Ovary (tissue), 9 donors: Measurements from ENCODE around the gene KIF2C. TPM values are rescaled to one million over a fixed set of nuclear protein-coding genes. Genes with fewer than 3 reads are reported as not detected.
"Not testable (repeated sequence)": the region's sequence is repeated elsewhere in the genome, so short reads cannot be mapped to it uniquely, and the experiment has no call there.

Experiments used
- DNase-seq, 5 donors: peaks; one replicate each; pipeline ENCODE4 v3.0.0-alpha.2; 2019 to 2020
- H3K27ac ChIP-seq, 2 donors: fragments of 200-600 bp; one replicate each; pipeline versions ENCODE4 v1.5.1 to v1.8.0; 2019 to 2022
- H3K27me3 ChIP-seq: fragments of 200-600 bp; one replicate; pipeline ENCODE4 v1.8.0; 2022
- H3K36me3 ChIP-seq: fragments of 200-600 bp; sonication (generic); one replicate; pipeline ENCODE4 v1.5.1; 2019
- H3K4me1 ChIP-seq: one replicate; pipeline ENCODE4 v1.8.1; 2013; ENCODE audit warnings: mild to moderate bottlenecking, moderate library complexity; ENCODE audit not compliant: insufficient read depth
- H3K4me3 ChIP-seq: fragments of 200-600 bp; sonication (generic); one replicate; pipeline ENCODE4 v1.5.1; 2017
- H3K9me3 ChIP-seq, 2 donors: fragments of 200-600 bp in 1 of 2; sonication (generic) in 1 of 2; one replicate each; pipeline versions ENCODE4 v1.5.1 to v1.8.1; 2013 to 2019; ENCODE audit warnings: mild to moderate bottlenecking in 1 of 2, moderate library complexity in 1 of 2
- EP300 ChIP-seq: sonication (generic); formaldehyde crosslinking; IDR thresholded peaks from one replicate; pipeline ENCODE4 v1.6.1; 2017; ENCODE audit warnings: antibody characterized with exemption
- POLR2A ChIP-seq: fragments of 450-650 bp; IDR thresholded peaks from one replicate; pipeline ENCODE4 v1.6.1; 2017; ENCODE audit warnings: antibody characterized with exemption, mild to moderate bottlenecking, moderate library complexity
- WGBS, 3 donors: extraction: QIAGEN DNeasy Blood & Tissue Kit in 1 of 3; methylation state at CpG; one replicate each; pipeline versions ENCODE4 v1.1.5 to v1.1.7; 2013 to 2017; 5-methylcytosine and 5-hydroxymethylcytosine counted together
- intact Hi-C, 4 donors: fragments of 100-400 bp; cut with DNase I; formaldehyde crosslinking; loops; one replicate each; pipeline versions ENCODE4 v1.11.0 to v1.15.1; 2022 to 2023
- polyA plus RNA-seq, 2 donors: library from polyadenylated mRNA; stranded (reverse); fragments of 200-250 nt in 1 of 2; fragments of 350-450 nt in 1 of 2; fragmentation: Illumina TruSeq in 1 of 2; extraction: RNeasy Lipid Tissue Mini Kit (QIAGEN cat#74804) in 1 of 2; gene quantifications; one replicate each; pipeline ENCODE4 v1.2.3, GENCODE V29; 2013 to 2014
- total RNA-seq, 7 donors: library from RNA; depleted of rRNA in 2 of 7; stranded (reverse); fragments of >200 nt in 2 of 7; fragmentation: NEBNext Ultra II Directional in 3 of 7; extraction: Animal tissue kit (Norgen Biotek cat#: 25700) in 3 of 7; gene quantifications; one replicate each; pipeline versions ENCODE4 v1.1.0 to v1.2.4, GENCODE V29; 2016 to 2023
- TF ChIP-seq, protein P1 (sequence below), 3 donors: fragments of 450-650 bp in 2 of 3; fragments of 200-600 bp in 1 of 3; IDR thresholded peaks; one replicate each; pipeline versions ENCODE4 v1.5.1 to v1.8.0; 2016 to 2022; ENCODE audit warnings: antibody characterized with exemption in 3 of 3, mild to moderate bottlenecking in 1 of 3
- donor health status: DM: no; HTN: no; CAD: no; lungs with moderate emphysema.
- donor health status: DM: no; HTN: no; CAD: no.
- donor health status: Bipolar disorder and iron deficiency.
- donor health status: DM: yes; HTN: yes; CAD: no.
- donor health status: DM: no; HTN: no; CAD: no.
- donor health status: DM: yes; HTN: yes; CAD: no.

Gene KIF2C
- total and polyA plus RNA-seq, 9 donors, result 0.23 to 1.5 (median 0.90) TPM

DNA sequence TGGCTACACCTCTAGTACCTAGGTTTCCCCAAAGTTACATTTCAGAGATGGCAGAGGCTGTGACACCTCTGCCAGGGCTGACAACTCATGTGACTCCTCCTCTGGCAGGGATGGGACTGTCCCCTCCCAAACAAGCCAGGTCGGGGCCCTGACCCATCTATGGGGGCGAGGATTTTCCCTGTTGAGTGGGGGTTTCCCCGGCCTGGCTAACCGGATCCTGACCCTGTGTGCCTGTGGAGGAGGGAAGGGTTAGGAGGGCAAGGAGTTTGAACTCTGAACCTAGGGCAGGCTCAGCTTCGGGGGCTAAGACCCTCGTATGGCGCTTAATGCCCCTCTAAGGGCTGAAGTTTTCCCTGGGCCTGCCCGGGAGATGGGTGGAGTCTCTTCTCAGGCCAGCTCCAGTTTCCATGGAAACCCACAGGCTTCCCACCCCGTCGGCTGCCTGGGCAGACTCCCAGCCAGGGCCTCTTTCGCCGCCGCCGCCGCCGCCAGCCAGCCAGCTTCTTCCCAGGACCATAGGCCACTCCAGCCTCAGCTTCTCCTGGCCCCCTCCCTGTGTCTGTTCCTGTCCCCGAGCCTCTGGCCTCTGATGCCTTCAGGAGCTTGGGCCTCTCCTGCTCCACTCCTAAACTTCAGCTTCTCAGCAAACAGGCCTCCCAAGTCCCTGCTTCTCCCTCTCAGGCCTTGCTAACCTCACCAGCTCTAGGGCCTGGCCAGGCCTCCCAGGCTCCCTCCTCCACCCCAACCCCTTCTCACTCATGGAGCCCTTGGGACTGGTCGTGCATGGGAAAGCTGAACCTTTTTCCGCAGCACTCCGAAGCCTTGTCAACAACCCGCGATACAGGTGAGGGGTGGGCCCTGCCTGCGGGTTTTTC is 68.7 kb downstream of the KIF2C start, which contains the start of gene BTBD19:
BTBD19 (plus strand) TSS at position 461 of the 875 bp plus-strand sequence; CDS start at position 759, 298 bp downstream.
- Histone ChIP-seq H3K27ac (peak within 1 kb of the TSS; percentile 99 to 100), H3K36me3 (no peaks in the 10 kb centered on the region), H3K4me1 (peaks cover 43% of the 10 kb centered on the region), H3K9me3 (no peaks in the 10 kb centered on the region), H3K4me3 (peak within 1 kb of the TSS; percentile 25), H3K27me3 (no peaks in the 10 kb centered on the region)
- TF ChIP-seq, protein P1, sequence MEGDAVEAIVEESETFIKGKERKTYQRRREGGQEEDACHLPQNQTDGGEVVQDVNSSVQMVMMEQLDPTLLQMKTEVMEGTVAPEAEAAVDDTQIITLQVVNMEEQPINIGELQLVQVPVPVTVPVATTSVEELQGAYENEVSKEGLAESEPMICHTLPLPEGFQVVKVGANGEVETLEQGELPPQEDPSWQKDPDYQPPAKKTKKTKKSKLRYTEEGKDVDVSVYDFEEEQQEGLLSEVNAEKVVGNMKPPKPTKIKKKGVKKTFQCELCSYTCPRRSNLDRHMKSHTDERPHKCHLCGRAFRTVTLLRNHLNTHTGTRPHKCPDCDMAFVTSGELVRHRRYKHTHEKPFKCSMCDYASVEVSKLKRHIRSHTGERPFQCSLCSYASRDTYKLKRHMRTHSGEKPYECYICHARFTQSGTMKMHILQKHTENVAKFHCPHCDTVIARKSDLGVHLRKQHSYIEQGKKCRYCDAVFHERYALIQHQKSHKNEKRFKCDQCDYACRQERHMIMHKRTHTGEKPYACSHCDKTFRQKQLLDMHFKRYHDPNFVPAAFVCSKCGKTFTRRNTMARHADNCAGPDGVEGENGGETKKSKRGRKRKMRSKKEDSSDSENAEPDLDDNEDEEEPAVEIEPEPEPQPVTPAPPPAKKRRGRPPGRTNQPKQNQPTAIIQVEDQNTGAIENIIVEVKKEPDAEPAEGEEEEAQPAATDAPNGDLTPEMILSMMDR (IDR thresholded peaks at IDR 0.05), result no peak
- TF ChIP-seq POLR2A, result peak; percentile 77
- intact Hi-C loops, result loop anchor here in 1 of 4 donors (10.0 kb wide), 1 partner anchor 497 kb away; no protein-coding TSS in a partner anchor
- peak; percentile 91 to 93 (median 93) for DNase-seq
- WGBS, 3 donors, result 5 to 7% (median 7%) methylated on average over 23 of the region's 23 CpGs

DNA sequence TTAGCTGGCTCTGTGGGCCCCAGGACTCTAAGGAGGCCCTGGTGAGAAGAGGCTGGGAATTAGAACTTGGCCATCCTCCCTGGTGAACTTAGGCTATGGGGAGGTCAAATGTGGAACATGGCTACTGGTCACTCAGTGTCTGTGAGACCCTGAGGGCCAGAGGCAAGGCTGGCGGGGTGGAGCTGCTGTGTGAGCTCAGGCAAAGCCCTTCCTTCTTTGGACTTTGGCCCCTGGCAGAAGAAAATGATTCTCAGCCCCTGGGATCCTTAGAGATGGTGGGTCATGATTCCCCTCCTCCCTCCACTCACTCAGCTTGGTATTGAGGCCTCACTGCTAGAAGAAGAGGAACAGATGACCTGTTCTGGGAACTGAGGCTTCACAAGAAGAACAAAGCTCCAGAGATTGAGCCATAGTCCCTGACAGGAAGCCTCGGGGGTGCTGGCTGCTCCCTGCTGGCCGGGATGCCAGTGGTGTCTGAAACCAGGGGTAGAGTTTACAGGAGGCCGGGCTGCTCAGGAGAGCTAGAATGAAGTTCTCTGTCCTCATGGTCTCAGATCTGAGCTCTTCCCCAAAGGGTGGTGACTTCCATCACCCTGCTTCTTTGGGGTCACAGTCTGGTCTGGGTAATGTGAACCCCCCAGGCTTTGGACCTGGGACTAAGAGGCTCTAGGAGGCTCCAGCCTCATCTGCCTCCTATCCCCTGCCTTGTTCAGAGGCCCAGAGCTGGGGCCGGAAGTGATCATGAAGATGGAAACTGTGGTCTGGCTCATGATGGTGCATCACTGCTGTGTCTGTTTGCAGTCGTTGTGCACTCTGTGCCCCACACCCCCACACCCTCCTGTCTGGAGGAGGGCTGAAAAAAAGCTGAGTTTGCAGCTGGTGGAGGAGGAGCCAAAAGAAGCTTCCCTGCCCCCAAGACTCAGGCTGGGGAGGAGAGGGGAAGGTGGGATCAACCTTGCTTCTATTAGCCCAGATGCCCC is 69.6 kb downstream of the KIF2C start:
- intact Hi-C loops, result loop anchor here in 1 of 4 donors (10.0 kb wide), 1 partner anchor 496 kb away; no protein-coding TSS in a partner anchor
- TF ChIP-seq, protein P1 (IDR thresholded peaks at IDR 0.05), result no peak
- TF ChIP-seq EP300, result peak; percentile 23
- peaks cover 46% of the 10 kb centered on the region for H3K4me1 ChIP-seq
- H3K27ac ChIP-seq, result peak overlapping the region; percentile 99 to 100
- 16 to 23% (median 19%) methylated on average over 6 of the region's 6 CpGs for WGBS, 3 donors
- H3K4me3 ChIP-seq, result peak overlapping the region; percentile 25
- H3K9me3 ChIP-seq, result no peaks in the 10 kb centered on the region
- no peaks in the 10 kb centered on the region for H3K27me3 ChIP-seq
- no peaks in the 10 kb centered on the region for H3K36me3 ChIP-seq
- peak; percentile 57 to 70 (median 67) for DNase-seq

DNA sequence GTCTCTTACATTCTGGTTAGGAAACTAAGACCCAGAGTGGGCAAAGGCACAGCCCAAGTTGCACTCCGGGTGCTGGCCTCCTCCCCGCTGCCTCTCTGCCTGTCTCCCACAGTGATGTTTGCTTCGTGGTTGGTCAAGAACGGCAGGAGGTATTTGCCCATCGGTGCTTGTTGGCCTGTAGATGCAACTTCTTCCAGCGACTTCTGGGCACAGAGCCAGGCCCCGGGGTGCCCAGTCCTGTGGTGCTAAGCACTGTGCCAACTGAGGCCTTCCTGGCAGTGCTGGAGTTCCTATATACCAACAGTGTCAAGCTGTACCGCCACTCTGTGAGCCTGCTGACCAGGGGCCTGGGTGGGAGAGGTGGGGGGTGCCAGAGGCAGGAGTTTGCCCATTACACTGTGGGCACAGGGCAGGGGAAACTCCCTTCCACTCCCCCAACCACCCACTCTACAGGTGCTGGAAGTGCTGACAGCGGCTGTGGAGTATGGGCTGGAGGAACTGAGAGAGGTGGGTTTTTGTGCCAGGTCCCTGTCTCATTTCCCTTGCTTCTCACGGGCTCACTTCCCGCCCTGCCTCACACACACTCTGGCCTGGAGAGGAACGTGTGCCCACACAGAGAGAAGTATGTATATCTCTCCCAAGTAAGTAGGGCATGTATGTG is 70.6 kb downstream of the KIF2C start:
- no peak for TF ChIP-seq POLR2A
- TF ChIP-seq EP300, result no peak
- TF ChIP-seq, protein P1 (IDR thresholded peaks at IDR 0.05), result no peak
- WGBS, 3 donors, result 43 to 55% (median 45%) methylated on average over 11 to 12 of the region's 12 CpGs
- peak overlapping the region; percentile 99 to 100 for H3K27ac ChIP-seq
- intact Hi-C loops, result no loop called here
- no peaks in the 10 kb centered on the region for H3K36me3 ChIP-seq
- DNase-seq, result peak in 4 of 5 donors; percentile 57 to 75 (median 68)
- no peaks in the 10 kb centered on the region for H3K27me3 ChIP-seq
- no peaks in the 10 kb centered on the region for H3K9me3 ChIP-seq
- H3K4me1 ChIP-seq, result peaks cover 46% of the 10 kb centered on the region
- H3K4me3 ChIP-seq, result peak overlapping the region; percentile 19

DNA sequence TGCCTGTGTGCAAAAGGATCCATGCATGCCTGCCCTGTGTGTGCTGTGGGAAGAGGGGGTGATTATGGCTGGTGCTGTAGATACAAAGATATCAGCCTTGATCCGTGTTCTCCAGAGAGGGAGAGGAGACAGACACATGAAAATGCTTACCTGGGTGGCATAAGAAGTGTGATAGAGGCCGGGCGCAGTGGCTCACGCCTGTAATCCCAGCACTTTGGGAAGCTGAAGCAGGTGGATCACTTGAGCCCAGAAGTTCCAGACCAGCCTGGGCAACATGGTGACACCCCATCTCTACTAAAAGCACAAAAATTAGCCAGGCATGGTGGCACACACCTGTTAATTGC is 71.1 kb downstream of the KIF2C start:
- Histone ChIP-seq H3K27ac (peak overlapping the region in 1 of 2 donors; percentile 100), H3K4me1 (peaks cover 46% of the 10 kb centered on the region)
- intact Hi-C loops, H3K27me3 ChIP-seq, H3K9me3 ChIP-seq, H3K36me3 ChIP-seq, H3K4me3 ChIP-seq: not testable (repeated sequence)
- peak in 2 of 5 donors; percentile 15 to 31 for DNase-seq
- WGBS, 3 donors, result 83 to 91% (median 88%) methylated on average over 4 of the region's 4 CpGs
